CD14-positive monocyte (primary cell): ENCODE results near the gene SREK1. TPM values are rescaled to one million over a fixed set of nuclear protein-coding genes. Genes with fewer than 3 reads are reported as not detected.

ENCODE experiments used
- DNase-seq, 3 donors: peaks; one replicate each; pipeline ENCODE4 v3.0.0-alpha.2; 2011 to 2022
- H2AFZ ChIP-seq: 2 replicates; pipeline ENCODE4 v1.6.0; 2012; ENCODE audit warnings: mild to moderate bottlenecking, low read depth, low read length, inconsistent platforms; ENCODE audit not compliant: insufficient read depth, poor library complexity, severe bottlenecking
- H3K27ac ChIP-seq, 2 donors: 1 replicate in 1 of 2; 2 replicates in 1 of 2; pipeline ENCODE4 v1.5.1; 2012 to 2013; ENCODE audit warnings: low read length in 2 of 2, control low read depth in 1 of 2, inconsistent platforms in 1 of 2, low read depth in 1 of 2, mild to moderate bottlenecking in 1 of 2
- H3K27me3 ChIP-seq, 2 donors: one replicate each; pipeline versions ENCODE4 v1.6.0 to v1.6.1; 2011 to 2013; ENCODE audit warnings: low read length in 2 of 2; ENCODE audit not compliant: control insufficient read depth in 2 of 2, insufficient read depth in 2 of 2
- H3K36me3 ChIP-seq, 2 donors: replicated peaks in 1 of 2; 1 replicate in 1 of 2; 2 replicates in 1 of 2; pipeline versions ENCODE4 v1.5.1 to v1.6.1; 2012 to 2013; ENCODE audit warnings: low read length in 2 of 2, control low read depth in 1 of 2, inconsistent platforms in 1 of 2, mild to moderate bottlenecking in 1 of 2; ENCODE audit not compliant: insufficient read depth in 2 of 2, control insufficient read depth in 1 of 2
- H3K4me1 ChIP-seq, 2 donors: 1 replicate in 1 of 2; 2 replicates in 1 of 2; pipeline versions ENCODE4 v1.5.1 to v1.6.1; 2012 to 2013; ENCODE audit warnings: low read length in 2 of 2, control low read depth in 1 of 2, inconsistent platforms in 1 of 2, mild to moderate bottlenecking in 1 of 2, moderate library complexity in 1 of 2; ENCODE audit not compliant: insufficient read depth in 2 of 2, control insufficient read depth in 1 of 2
- H3K4me2 ChIP-seq: replicated peaks from 2 replicates; pipeline ENCODE3; 2012; ENCODE audit warnings: low read length, moderate library complexity, mild to moderate bottlenecking; ENCODE audit not compliant: poor library complexity, severe bottlenecking; ENCODE audit errors: extremely low read depth
- H3K4me3 ChIP-seq, 3 experiments: fragments of 200-600 bp in 1 of 3; sonication (generic) in 1 of 3; replicated peaks in 1 of 3; 1 replicate in 2 of 3; 2 replicates in 1 of 3; pipeline ENCODE4 v1.5.1; 2011 to 2013; ENCODE audit warnings: low read length in 3 of 3, mild to moderate bottlenecking in 3 of 3, control low read depth in 2 of 3, low read depth in 2 of 3, inconsistent platforms in 1 of 3, moderate library complexity in 1 of 3
- H3K79me2 ChIP-seq: 2 replicates; pipeline ENCODE4 v1.6.0; 2012; ENCODE audit warnings: mild to moderate bottlenecking, control low read depth, inconsistent platforms, low read length, moderate library complexity; ENCODE audit not compliant: insufficient read depth
- H3K9ac ChIP-seq: 2 replicates; pipeline ENCODE4 v1.6.0; 2017; ENCODE audit warnings: low read length, mild to moderate bottlenecking; ENCODE audit not compliant: insufficient read depth, poor library complexity, severe bottlenecking
- H3K9me3 ChIP-seq, 2 donors: replicated peaks in 1 of 2; 1 replicate in 1 of 2; 2 replicates in 1 of 2; pipeline versions ENCODE4 v1.5.1 to v1.6.1; 2012 to 2013; ENCODE audit warnings: low read length in 2 of 2, control low read depth in 1 of 2; ENCODE audit not compliant: control insufficient read depth in 1 of 2, insufficient read depth in 1 of 2
- H4K20me1 ChIP-seq: 2 replicates; pipeline ENCODE4 v1.6.0; 2012; ENCODE audit warnings: mild to moderate bottlenecking, low read length, control low read depth, moderate library complexity; ENCODE audit not compliant: insufficient read depth
- H3K27ac Mint-ChIP-seq, 7 donors: one replicate each; pipeline ENCODE4 v1.8.0; 2020; ENCODE audit warnings: mild to moderate bottlenecking in 7 of 7, mixed read lengths in 7 of 7, moderate library complexity in 6 of 7, inconsistent platforms in 2 of 7
- H3K27me3 Mint-ChIP-seq, 3 donors: one replicate each; pipeline ENCODE4 v1.8.0; 2021 to 2022; ENCODE audit warnings: low read depth in 3 of 3, mild to moderate bottlenecking in 3 of 3, mixed read lengths in 3 of 3, moderate library complexity in 3 of 3, inconsistent platforms in 1 of 3
- H3K36me3 Mint-ChIP-seq, 2 donors: one replicate each; pipeline ENCODE4 v1.8.0; 2020; ENCODE audit warnings: mixed read lengths in 2 of 2, inconsistent platforms in 1 of 2, mild to moderate bottlenecking in 1 of 2
- H3K4me1 Mint-ChIP-seq: one replicate; pipeline ENCODE4 v1.8.0; 2020; ENCODE audit warnings: mild to moderate bottlenecking, mixed read lengths
- H3K4me3 Mint-ChIP-seq, 2 donors: one replicate each; pipeline ENCODE4 v1.8.0; 2020; ENCODE audit warnings: mild to moderate bottlenecking in 2 of 2, mixed read lengths in 2 of 2, moderate library complexity in 1 of 2
- H3K9me3 Mint-ChIP-seq, 7 donors: one replicate each; pipeline ENCODE4 v1.8.0; 2020 to 2022; ENCODE audit warnings: mixed read lengths in 7 of 7, mild to moderate bottlenecking in 6 of 7, moderate library complexity in 6 of 7, inconsistent platforms in 2 of 7
- WGBS: methylation state at CpG from one replicate; pipeline ENCODE4 v1.1.5; 2013; ENCODE audit warnings: missing lambda C conversion rate; ENCODE audit not compliant: insufficient coverage; 5-methylcytosine and 5-hydroxymethylcytosine counted together
- intact Hi-C, 2 donors: fragments of 100-400 bp; cut with micrococcal nuclease; formaldehyde crosslinking; loops; one replicate each; pipeline versions ENCODE4 v1.15.0 to v1.15.1; 2023
- polyA plus RNA-seq, 3 donors: library from polyadenylated mRNA; depleted of rRNA in 1 of 3; unstranded in 2 of 3; stranded (reverse) in 1 of 3; fragments of 300-500 nt in 2 of 3; fragments of >200 nt in 1 of 3; fragmentation: Illumina TruSeq in 2 of 3; gene quantifications; 1 replicate in 2 of 3; 2 replicates in 1 of 3; pipeline ENCODE4 v1.2.3, GENCODE V29; 2012 to 2021
- TF ChIP-seq, protein P1 (sequence below): fragments of 200-600 bp; IDR thresholded peaks from one replicate; pipeline ENCODE4 v1.8.0; 2022; ENCODE audit warnings: antibody characterized with exemption, mild to moderate bottlenecking

The SREK1 gene
- polyA plus RNA-seq, 3 donors, result 6.4 to 34.8 (median 9.8) TPM

DNA sequence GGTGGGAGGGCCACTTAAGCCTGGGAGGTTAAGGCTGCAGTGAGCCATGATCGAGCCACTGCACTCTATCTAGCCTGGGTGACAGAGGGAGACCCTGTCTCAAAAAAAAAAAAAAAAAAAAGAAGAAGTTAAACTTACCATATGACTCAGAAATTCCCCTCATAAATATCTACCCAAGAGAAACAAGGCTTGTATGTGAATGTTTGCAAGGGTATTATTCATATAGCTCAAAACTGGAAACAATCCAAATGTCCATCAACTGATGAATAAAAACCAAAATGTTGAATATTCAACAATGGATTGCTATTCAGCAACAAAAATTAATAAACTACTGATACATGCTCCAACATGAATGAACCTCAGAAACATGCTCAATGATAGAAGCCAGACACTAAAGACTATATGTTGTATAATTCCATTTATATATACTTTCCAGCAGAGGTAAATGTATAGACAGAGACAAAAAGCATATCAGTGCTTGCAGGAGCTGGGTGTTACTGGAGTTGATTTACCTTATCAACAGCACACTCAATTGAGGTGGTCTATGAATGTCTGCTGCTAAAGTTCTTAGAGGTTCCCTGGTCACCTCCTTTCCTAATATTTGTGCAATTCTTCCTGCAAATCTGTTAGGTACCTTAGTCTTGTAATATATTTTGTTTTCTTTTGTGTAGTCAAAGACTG lies 5.3 kb upstream of the SREK1 start:
- TF ChIP-seq, protein P1, sequence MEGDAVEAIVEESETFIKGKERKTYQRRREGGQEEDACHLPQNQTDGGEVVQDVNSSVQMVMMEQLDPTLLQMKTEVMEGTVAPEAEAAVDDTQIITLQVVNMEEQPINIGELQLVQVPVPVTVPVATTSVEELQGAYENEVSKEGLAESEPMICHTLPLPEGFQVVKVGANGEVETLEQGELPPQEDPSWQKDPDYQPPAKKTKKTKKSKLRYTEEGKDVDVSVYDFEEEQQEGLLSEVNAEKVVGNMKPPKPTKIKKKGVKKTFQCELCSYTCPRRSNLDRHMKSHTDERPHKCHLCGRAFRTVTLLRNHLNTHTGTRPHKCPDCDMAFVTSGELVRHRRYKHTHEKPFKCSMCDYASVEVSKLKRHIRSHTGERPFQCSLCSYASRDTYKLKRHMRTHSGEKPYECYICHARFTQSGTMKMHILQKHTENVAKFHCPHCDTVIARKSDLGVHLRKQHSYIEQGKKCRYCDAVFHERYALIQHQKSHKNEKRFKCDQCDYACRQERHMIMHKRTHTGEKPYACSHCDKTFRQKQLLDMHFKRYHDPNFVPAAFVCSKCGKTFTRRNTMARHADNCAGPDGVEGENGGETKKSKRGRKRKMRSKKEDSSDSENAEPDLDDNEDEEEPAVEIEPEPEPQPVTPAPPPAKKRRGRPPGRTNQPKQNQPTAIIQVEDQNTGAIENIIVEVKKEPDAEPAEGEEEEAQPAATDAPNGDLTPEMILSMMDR, result no peak
- peaks cover 8% of the 10 kb centered on the region for H3K4me1 Mint-ChIP-seq
- no CpG with 5 or more reads among the region's 1 CpG for WGBS
- Histone ChIP-seq H3K27ac (no peak overlapping the region), H3K36me3 (no peaks in the 10 kb centered on the region), H3K79me2 (no peaks in the 10 kb centered on the region), H3K9ac (no peak overlapping the region), H3K4me3 (no peak overlapping the region), H3K9me3 (no peaks in the 10 kb centered on the region), H3K4me1 (peaks cover 6% of the 10 kb centered on the region in 2 donors), H4K20me1 (no peaks in the 10 kb centered on the region), H3K27me3 (no peaks in the 10 kb centered on the region), H2AFZ (no peak overlapping the region), H3K4me2 (no peak overlapping the region)
- intact Hi-C loops, result no loop called here
- DNase-seq, result no peak
- H3K36me3 Mint-ChIP-seq, result no peaks in the 10 kb centered on the region
- peaks cover 0 to 4% (median 2%) of the 10 kb centered on the region in 7 donors for H3K9me3 Mint-ChIP-seq
- no peak overlapping the region for H3K4me3 Mint-ChIP-seq
- no peak overlapping the region for H3K27ac Mint-ChIP-seq
- H3K27me3 Mint-ChIP-seq, result no peaks in the 10 kb centered on the region

DNA sequence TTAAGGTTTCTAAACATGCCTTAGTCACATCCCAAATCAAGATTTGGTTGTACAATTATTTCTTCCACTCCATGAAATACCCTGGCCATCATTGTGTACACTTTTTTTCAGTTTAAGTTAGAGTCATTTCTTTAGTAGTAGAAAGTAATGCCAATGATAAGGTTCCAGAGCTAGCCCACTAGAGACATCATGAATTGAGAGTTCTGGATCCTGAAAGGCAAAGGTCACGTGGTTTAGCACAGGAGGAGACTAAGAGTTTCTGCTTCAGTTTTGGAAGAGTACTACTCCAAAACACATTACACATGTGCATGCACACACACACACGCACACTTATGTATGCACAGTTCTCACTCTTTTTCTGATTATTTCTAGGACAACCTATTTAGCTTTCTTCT lies 4.8 kb upstream of the SREK1 start:
- H3K79me2 ChIP-seq, result peaks cover under 1% of the 10 kb centered on the region
- Mint-ChIP-seq H3K36me3 (no peaks in the 10 kb centered on the region), H3K4me1 (peaks cover 8% of the 10 kb centered on the region), H3K27me3 (no peaks in the 10 kb centered on the region), H3K9me3 (peaks cover 0 to 4% (median 2%) of the 10 kb centered on the region in 7 donors), H3K4me3 (no peak overlapping the region), H3K27ac (no peak overlapping the region)
- no peak for DNase-seq
- H3K36me3 ChIP-seq, result no peaks in the 10 kb centered on the region
- WGBS, result 100% methylated on average over 2 of the region's 2 CpGs
- H3K4me1 ChIP-seq, result peaks cover 6% of the 10 kb centered on the region in 2 donors
- no peak overlapping the region for H3K27ac ChIP-seq
- no peak overlapping the region for H2AFZ ChIP-seq
- H4K20me1 ChIP-seq, result no peaks in the 10 kb centered on the region
- intact Hi-C loops, result no loop called here
- no peak overlapping the region for H3K9ac ChIP-seq
- H3K4me3 ChIP-seq, result no peak overlapping the region
- H3K9me3 ChIP-seq, result no peaks in the 10 kb centered on the region
- H3K27me3 ChIP-seq, result no peaks in the 10 kb centered on the region
- no peak overlapping the region for H3K4me2 ChIP-seq
- TF ChIP-seq, protein P1, result no peak
